HCT116 (cell line): Measurements from ENCODE around the gene HOXD1. TPM values are rescaled to one million over a fixed set of nuclear protein-coding genes. Genes with fewer than 3 reads are reported as not detected.

Source experiments
- ATAC-seq: fragments of 200-7000 bp; cut with Tn5 transposase; 2 replicates; pipeline ENCODE4 v1.9.1; 2020; ENCODE audit warnings: mild to moderate bottlenecking, moderate library complexity
- BruUV-seq: library from RNA; stranded (reverse); fragments of 400-500 nt; replicated peaks from 2 replicates; lab custom pipeline; 2021; lab: Mats Ljungman, UMichigan
- CTCF ChIA-PET: fragments of 300-600 bp; sonication (Branson Sonifier 250); formaldehyde crosslinking; loops from one replicate; lab custom pipeline; 2021; ENCODE audit warnings: antibody characterized with exemption; lab: Charles Lee
- POLR2A ChIA-PET: fragments of 300-600, 350-600 bp; sonication (Branson Sonifier 250); formaldehyde crosslinking; loops from one replicate; lab custom pipeline; 2021; ENCODE audit warnings: antibody characterized with exemption; lab: Charles Lee
- RAD21 ChIA-PET, 2 experiments: fragments of 300-600 bp; sonication (Branson Sonifier 250); formaldehyde crosslinking; loops; one replicate each; lab custom pipeline; 2023; ENCODE audit warnings: low total read pairs in 2 of 2; ENCODE audit not compliant: uncharacterized antibody in 2 of 2, unreplicated experiment in 2 of 2, low non-redundant PET in 1 of 2; lab: Charles Lee
- DNase-seq: peaks from one replicate; pipeline ENCODE4 v3.0.0-alpha.2; 2010; ENCODE audit warnings: low read depth, low spot score
- H2AFZ ChIP-seq: fragments of 200-600 bp; shearing (Covaris generic), sonication (generic); 2 replicates; pipeline ENCODE4 v1.6.1; 2017; ENCODE audit warnings: low read depth, mixed run types, mixed read lengths, antibody characterized with exemption, low read length; ENCODE audit not compliant: poor library complexity, severe bottlenecking
- H3K27ac ChIP-seq: 2 replicates; pipeline ENCODE4 v1.5.1; 2012; ENCODE audit warnings: low read depth, low read length
- H3K27me3 ChIP-seq: fragments of 200-600 bp; sonication (generic); 2 replicates; pipeline ENCODE4 v1.6.1; 2016; ENCODE audit warnings: mixed run types, low read length, mixed read lengths; ENCODE audit not compliant: insufficient read depth
- H3K36me3 ChIP-seq, 2 experiments: fragments of 200-500 bp in 1 of 2; fragments of 200-600 bp in 1 of 2; sonication (Bioruptor generic) in 1 of 2; sonication (generic) in 1 of 2; 2 replicates each; pipeline versions ENCODE4 v1.5.1 to v1.6.1; 2014 to 2016; ENCODE audit warnings: low read length in 2 of 2, inconsistent platforms in 1 of 2, mixed read lengths in 1 of 2, mixed run types in 1 of 2; ENCODE audit not compliant: insufficient read depth in 2 of 2, control insufficient read depth in 1 of 2
- H3K4me1 ChIP-seq, 2 experiments: fragments of 200-600 bp in 1 of 2; sonication (generic) in 1 of 2; 2 replicates each; pipeline versions ENCODE4 v1.5.1 to v1.6.1; 2012 to 2017; ENCODE audit warnings: low read length in 2 of 2, inconsistent platforms in 1 of 2, mild to moderate bottlenecking in 1 of 2, mixed read lengths in 1 of 2, mixed run types in 1 of 2, moderate library complexity in 1 of 2; ENCODE audit not compliant: insufficient read depth in 2 of 2, control insufficient read depth in 1 of 2
- H3K4me2 ChIP-seq: fragments of 200-600 bp; sonication (generic); 2 replicates; pipeline ENCODE4 v1.6.1; 2017; ENCODE audit warnings: mixed run types, low read length, mixed read lengths
- H3K4me3 ChIP-seq, 2 experiments: fragments of 200-600 bp in 1 of 2; sonication (generic) in 1 of 2; replicated peaks in 1 of 2; 2 replicates each; pipeline ENCODE4 v1.5.1; 2011 to 2016; ENCODE audit warnings: low read length in 2 of 2, control low read depth in 1 of 2, low read depth in 1 of 2, mild to moderate bottlenecking in 1 of 2, mixed read lengths in 1 of 2, mixed run types in 1 of 2
- H3K79me2 ChIP-seq: fragments of 200-600 bp; sonication (generic); 2 replicates; pipeline ENCODE4 v1.6.1; 2017; ENCODE audit warnings: mild to moderate bottlenecking, mixed run types, low read length, moderate library complexity, mixed read lengths; ENCODE audit not compliant: insufficient read depth
- H3K9ac ChIP-seq: fragments of 200-600 bp; sonication (generic); 2 replicates; pipeline ENCODE4 v1.6.1; 2016; ENCODE audit warnings: low read length, mixed read lengths
- H3K9me2 ChIP-seq: fragments of 200-600 bp; sonication (generic), shearing (Covaris generic); 2 replicates; pipeline ENCODE4 v1.6.1; 2017; ENCODE audit warnings: mixed run types, mild to moderate bottlenecking, moderate library complexity; ENCODE audit not compliant: insufficient read depth
- H3K9me3 ChIP-seq, 2 experiments: fragments of 200-500 bp in 1 of 2; fragments of 200-600 bp in 1 of 2; sonication (Bioruptor generic) in 1 of 2; sonication (generic) in 1 of 2; 2 replicates each; pipeline ENCODE4 v1.6.1; 2014 to 2017; ENCODE audit warnings: low read length in 2 of 2, mixed read lengths in 2 of 2, inconsistent platforms in 1 of 2, low read depth in 1 of 2, mild to moderate bottlenecking in 1 of 2, mixed run types in 1 of 2, moderate library complexity in 1 of 2; ENCODE audit not compliant: control insufficient read depth in 1 of 2, insufficient read depth in 1 of 2
- H4K20me1 ChIP-seq: fragments of 200-600 bp; sonication (generic), shearing (Covaris generic); 2 replicates; pipeline ENCODE4 v1.6.1; 2017; ENCODE audit warnings: mixed run types, mild to moderate bottlenecking, moderate library complexity; ENCODE audit not compliant: insufficient read depth
- CEBPB ChIP-seq: IDR thresholded peaks from 2 replicates; pipeline ENCODE4 v1.6.1; 2012; ENCODE audit warnings: low read depth
- ELF1 ChIP-seq: IDR thresholded peaks from 2 replicates; pipeline ENCODE4 v1.6.1; 2012; ENCODE audit warnings: low read depth, borderline replicate concordance
- EZH2 ChIP-seq: fragments of 200-600 bp; sonication (generic); IDR thresholded peaks from 2 replicates; pipeline ENCODE4 v1.6.1; 2017; ENCODE audit warnings: antibody characterized with exemption, mixed run types
- EZH2phosphoT487 ChIP-seq: fragments of 200-600 bp; IDR thresholded peaks from 2 replicates; pipeline ENCODE4 v1.6.1; 2018; ENCODE audit warnings: antibody characterized with exemption, borderline replicate concordance
- JUND ChIP-seq: IDR thresholded peaks from 2 replicates; pipeline ENCODE4 v1.6.1; 2012
- SRF ChIP-seq: IDR thresholded peaks from 2 replicates; pipeline ENCODE4 v1.6.1; 2012; ENCODE audit warnings: low read depth
- ZNF274 ChIP-seq: fragments of 200-500 bp; sonication (Bioruptor generic); IDR thresholded peaks from 2 replicates; pipeline ENCODE4 v1.6.1; 2014; ENCODE audit warnings: mild to moderate bottlenecking, low read depth, low read length, inconsistent platforms
- intact Hi-C: fragments of 100-400 bp; cut with micrococcal nuclease; formaldehyde crosslinking; loops from 2 replicates; pipeline ENCODE4 v1.10.0; 2022
- total RNA-seq: library from RNA; stranded (reverse); gene quantifications from one replicate; pipeline ENCODE4 v1.2.1, GENCODE V29; 2021; ENCODE audit not compliant: unreplicated experiment
- TF ChIP-seq, protein P1 (sequence below): IDR thresholded peaks from 2 replicates; pipeline ENCODE4 v1.6.1; 2012
- TF ChIP-seq, protein P2 (sequence below): IDR thresholded peaks from 2 replicates; pipeline ENCODE4 v1.6.1; 2011; ENCODE audit warnings: mild to moderate bottlenecking, low read length, moderate library complexity; ENCODE audit not compliant: insufficient replicate concordance; ENCODE audit errors: extremely low read depth

The HOXD1 gene
- total RNA-seq, 1 experiment from 2014 or later = not detected

- TF ChIP-seq ELF1 = no peak
- no peak for TF ChIP-seq CEBPB
- TF ChIP-seq, protein P1, sequence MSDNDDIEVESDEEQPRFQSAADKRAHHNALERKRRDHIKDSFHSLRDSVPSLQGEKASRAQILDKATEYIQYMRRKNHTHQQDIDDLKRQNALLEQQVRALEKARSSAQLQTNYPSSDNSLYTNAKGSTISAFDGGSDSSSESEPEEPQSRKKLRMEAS = no peak
- no peak for TF ChIP-seq JUND
- TF ChIP-seq, protein P2, sequence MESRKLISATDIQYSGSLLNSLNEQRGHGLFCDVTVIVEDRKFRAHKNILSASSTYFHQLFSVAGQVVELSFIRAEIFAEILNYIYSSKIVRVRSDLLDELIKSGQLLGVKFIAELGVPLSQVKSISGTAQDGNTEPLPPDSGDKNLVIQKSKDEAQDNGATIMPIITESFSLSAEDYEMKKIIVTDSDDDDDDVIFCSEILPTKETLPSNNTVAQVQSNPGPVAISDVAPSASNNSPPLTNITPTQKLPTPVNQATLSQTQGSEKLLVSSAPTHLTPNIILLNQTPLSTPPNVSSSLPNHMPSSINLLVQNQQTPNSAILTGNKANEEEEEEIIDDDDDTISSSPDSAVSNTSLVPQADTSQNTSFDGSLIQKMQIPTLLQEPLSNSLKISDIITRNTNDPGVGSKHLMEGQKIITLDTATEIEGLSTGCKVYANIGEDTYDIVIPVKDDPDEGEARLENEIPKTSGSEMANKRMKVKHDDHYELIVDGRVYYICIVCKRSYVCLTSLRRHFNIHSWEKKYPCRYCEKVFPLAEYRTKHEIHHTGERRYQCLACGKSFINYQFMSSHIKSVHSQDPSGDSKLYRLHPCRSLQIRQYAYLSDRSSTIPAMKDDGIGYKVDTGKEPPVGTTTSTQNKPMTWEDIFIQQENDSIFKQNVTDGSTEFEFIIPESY = no peak
- no peak for TF ChIP-seq ZNF274
- no peak for TF ChIP-seq EZH2phosphoT487
- no peak for TF ChIP-seq EZH2
- no peak for TF ChIP-seq SRF
- TF ChIP-seq, all 23 proteins: peak for 0
- no peak for ATAC-seq
- no peaks in the 10 kb centered on the region for H3K9me3 ChIP-seq
- no peak within 1 kb of the TSS for H2AFZ ChIP-seq
- no peaks in the 10 kb centered on the region for H3K9me2 ChIP-seq
- intact Hi-C loops = no loop called here
- H3K27me3 ChIP-seq = no peaks in the 10 kb centered on the region
- DNase-seq = no peak
- no peak within 1 kb of the TSS for H3K4me3 ChIP-seq
- H3K4me2 ChIP-seq = no peak within 1 kb of the TSS
- no peaks in the 10 kb centered on the region for H3K79me2 ChIP-seq
- ChIA-PET RAD21 (no interaction called here), POLR2A (no interaction called here), CTCF (no interaction called here)
- H3K27ac ChIP-seq = no peak within 1 kb of the TSS
- H3K4me1 ChIP-seq = no peaks in the 10 kb centered on the region
- no TSS peak for BruUV-seq
- H3K9ac ChIP-seq = no peak within 1 kb of the TSS
- H3K36me3 ChIP-seq = no peaks in the 10 kb centered on the region
- no peaks in the 10 kb centered on the region for H4K20me1 ChIP-seq
These were observed 36.8 kb upstream of the HOXD1 start, which contains the start of gene HOXD4 for GRCh38 chr2:176151442-176152287. Gene HOXD4 (plus strand): TSS chr2:176151550. CDS start chr2:176151634, 84 bp downstream.
